Measurements from ENCODE around the gene SMIM20.
A peak's percentile ranks its signal among the peaks of the same experiment; 100 is the strongest.

The SMIM20 gene

DNA sequence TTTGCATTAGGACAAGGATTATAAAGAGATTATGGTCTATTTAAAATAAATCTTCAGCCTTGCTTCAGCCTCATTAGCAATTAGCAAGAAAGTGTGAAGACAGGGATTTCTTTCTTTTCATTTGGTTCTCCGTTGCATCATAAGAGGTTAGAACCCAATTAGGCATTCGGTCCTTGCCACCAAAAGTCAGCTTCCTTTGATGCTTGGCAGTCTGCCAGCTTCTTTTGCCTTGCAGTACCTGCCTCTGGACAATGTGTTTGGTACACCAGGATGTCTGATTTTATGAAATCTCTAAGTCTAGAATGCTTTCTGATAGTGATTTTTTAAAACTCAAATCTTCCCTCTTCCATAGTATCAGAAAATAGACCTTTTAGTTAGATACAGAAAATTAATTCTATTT, 12.4 kb downstream of the SMIM20 start:
- DNase-seq (ENCODE audit: low spot score) = no peak

DNA sequence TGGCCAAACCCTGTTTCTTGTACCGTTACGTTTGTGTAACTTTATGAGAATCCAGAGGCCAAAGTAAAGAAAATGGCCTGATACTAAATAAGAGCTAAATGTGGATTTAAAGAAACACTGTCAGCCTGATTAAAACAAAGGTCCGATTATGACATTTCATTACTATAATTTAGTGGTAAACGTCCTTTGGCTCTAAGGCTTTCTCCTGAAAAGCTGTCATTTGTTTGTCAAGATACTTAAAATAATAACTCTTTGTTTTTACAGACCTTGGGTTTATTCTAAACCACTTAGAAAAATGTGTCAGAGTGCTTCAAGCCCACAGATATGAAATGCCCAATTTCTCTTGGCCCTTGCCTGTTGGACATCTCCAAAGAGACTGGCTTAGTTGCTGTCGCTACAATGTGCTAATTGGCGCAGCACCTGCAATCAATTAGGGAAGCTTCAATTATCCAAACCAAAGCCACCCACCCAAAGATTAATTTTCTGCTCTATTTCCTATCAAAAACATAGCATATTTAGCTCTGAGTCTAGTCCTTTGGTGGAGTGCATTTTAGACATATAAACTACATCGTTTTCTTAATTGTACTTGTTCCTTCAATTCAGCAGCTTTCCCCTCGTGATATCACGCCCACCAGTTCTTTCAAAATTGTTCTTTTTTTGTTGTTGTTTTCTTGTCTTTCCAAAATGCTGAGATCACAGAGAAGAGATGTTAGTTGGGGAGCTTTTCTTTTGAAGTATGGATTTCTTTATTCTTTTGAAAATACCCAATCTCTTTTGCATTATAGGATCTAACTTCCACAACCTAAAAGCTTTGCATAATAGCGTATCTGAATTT, 13.6 kb downstream of the SMIM20 start:
- no peak for DNase-seq (ENCODE audit: low spot score)

DNA sequence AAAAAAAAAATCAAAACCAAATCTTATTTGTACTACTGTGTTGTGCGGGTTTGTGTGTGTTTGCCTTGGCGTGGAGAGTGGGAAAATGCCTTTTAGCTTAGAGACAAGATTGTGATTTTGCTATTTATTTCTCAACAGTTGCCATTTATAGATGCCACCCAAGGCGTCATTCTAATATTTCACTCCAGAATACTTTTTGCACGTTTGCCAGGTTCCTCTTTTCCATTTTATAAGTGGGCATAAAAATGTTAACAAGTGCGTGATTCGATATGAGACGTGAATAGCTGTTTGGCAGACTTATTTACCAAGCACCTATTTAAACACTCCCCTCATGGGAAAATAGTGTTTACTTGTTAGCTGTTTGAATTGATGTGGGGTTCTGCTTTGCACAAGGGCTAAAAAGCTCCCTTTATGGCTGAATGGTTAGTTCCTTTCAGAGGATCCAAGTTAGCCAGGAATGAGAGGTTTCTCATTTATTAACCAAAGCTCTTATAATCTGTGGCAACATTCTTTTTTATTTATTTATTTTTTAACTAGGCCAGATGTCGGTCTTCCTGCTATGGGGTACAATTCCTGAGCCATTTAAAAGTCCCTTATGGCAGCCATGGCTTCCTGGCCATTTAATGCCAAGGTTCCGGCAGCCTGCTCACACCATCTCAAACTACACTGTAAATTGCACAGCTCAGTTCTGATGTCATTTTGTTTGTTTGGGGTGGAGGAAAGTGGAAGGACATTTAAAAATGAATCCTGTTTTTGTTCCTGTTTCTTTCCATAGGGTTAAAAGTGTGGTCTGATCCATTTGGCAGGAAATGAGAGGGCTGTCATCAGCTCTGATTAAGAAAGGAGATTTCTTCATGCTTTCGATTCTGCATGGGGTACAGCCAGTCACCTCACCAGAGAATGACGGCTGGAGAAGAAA, 14.6 kb downstream of the SMIM20 start:
- no peak for DNase-seq (ENCODE audit: low spot score)

DNA sequence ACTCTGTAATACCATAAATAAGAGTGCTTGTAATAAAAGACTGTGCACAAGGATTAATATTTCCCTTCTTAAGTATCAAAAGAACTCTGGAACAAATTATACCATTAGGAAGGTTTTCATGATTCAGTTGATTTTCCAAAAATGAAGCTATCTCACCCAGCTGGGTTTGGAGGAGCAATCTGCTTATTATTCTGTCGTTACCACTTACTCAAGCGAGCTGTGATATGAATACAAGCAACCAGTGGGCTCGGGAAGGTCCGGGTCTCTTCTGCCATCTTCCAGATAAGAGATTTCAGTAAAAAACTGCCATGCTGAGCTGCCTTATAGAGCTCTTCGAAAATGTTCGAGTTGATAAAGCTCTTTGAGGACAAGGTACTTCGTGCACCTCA, 15.3 kb downstream of the SMIM20 start:
- no peak for DNase-seq (ENCODE audit: low spot score)

DNA sequence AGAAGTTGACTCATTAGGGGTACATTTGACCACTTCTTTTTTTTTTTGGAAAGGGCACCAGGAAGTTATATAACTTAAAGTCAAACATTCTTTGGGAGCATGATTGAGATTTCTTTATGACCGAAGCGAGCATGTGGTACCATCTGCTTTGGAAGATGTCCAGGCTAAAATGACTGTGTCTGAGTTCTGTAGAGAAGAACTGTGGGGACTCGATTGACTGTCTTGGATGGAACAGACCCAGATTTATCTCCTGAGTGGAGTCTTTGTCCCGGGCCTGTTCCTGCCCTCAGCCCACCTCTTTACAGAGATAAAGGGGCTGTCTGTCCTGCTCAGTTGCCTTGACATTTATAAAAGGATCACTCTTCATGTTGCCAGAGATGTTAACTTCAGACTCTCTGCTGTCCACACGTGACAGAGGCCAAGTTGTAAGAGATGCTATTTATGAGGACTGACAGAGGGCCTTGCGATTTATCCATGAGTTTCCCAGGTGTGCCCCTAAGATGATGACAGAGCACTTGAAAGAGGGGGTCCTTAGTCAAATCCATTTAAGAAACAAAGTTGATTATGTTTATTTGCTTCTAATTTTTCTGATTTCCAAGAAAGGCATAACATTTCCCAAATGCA, 16.8 kb downstream of the SMIM20 start:
- DNase-seq (ENCODE audit: low spot score) = no peak

DNA sequence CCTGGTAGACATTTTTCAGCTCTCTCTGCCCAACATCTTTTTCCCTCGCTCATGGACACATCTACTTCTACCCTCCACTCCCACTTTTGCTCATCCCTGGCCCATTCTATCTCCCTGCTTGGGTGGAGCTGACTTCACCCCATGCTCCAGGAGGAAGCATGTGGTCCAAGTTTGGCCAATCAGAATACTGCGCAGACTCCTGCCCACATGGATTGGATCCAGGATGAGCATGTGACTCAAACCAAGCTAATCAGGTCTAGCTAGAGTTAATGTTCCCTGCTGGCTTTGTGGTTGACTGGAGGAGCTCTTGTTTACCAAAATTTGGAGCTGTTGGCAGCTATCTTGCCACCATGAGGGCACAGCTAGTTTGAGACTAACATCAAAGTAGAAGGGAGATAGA, 22.7 kb downstream of the SMIM20 start:
- no peak for DNase-seq (ENCODE audit: low spot score)

DNA sequence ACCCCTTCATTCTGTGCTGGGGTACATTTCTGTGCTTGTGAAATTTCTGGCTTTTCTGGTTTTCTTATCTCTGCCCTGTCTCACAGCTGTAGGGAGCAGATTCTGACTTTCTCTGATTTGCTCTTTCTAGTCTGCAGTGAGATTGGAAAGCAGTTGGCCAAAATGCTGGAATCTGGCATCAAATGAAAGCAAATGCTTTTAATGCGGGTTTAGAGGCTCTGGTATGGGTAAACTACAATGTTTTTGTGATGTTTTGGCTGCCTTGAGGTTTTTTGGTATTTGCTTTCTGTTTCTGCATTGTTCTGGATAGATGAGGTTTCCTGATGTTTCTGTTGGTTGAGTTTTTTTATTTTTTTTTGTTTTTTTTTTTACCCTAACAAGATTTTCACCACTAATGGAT, 23.8 kb downstream of the SMIM20 start:
- no peak for DNase-seq (ENCODE audit: low spot score)

DNA sequence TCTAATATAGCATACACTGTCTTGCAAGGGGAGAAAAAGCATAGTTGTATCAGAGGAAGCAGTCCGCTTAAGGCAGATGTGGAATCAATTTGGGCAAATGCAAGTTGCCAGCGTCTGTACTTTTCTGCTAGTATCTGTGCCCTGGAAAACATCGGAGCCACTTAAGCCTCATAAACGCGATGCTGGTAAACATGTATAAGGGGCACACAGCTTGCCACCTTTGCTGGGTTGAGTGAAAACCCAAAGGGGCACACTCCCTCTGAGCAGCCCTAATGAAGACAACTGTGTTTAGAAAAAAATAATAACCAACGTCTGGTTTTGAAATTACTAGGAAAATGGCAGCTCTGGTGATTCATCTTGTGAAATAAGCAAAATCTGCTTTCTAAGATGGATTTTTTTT, 24.3 kb downstream of the SMIM20 start:
- DNase-seq (ENCODE audit: low spot score) = no peak

DNA sequence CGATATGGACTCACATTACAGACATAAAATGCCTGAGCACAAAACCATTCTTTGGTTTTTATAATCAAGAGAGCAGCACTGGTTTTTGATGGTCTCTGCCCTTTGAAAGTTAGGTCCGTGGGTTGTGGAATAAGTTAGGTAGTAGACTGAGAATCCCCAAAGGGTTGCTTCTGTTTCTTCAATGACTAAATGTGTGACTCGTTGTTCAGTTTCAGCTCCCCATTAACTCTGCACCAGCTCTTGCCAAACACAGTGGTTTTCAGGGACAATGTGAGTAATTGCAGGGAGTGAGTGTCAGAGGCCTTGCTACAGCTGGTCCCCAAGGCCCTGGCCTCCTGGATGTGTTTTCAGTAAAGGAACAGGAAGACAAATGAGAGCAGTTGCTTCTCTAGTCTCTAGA, 24.8 kb downstream of the SMIM20 start:
- no peak for DNase-seq (ENCODE audit: low spot score)

DNA sequence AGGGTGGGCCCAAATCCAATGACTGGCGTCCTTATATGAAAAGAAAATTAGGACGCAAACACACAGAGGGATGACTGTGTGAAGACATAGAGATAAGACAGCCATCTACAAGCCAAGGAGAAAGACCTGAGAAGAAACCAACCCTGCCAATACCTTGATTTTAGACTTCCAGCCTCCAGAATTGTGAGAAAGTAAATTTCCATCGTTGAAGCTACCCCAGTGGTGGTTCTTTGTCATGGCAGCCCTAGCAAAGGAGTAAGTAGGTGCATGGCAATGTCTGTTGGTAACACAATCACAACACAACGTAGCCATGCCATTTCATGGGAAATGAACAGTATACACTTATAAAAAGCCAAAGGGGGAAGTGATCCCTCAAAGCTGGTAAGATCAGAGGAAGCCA, 25.3 kb downstream of the SMIM20 start:
- no peak for DNase-seq (ENCODE audit: low spot score)

DNA sequence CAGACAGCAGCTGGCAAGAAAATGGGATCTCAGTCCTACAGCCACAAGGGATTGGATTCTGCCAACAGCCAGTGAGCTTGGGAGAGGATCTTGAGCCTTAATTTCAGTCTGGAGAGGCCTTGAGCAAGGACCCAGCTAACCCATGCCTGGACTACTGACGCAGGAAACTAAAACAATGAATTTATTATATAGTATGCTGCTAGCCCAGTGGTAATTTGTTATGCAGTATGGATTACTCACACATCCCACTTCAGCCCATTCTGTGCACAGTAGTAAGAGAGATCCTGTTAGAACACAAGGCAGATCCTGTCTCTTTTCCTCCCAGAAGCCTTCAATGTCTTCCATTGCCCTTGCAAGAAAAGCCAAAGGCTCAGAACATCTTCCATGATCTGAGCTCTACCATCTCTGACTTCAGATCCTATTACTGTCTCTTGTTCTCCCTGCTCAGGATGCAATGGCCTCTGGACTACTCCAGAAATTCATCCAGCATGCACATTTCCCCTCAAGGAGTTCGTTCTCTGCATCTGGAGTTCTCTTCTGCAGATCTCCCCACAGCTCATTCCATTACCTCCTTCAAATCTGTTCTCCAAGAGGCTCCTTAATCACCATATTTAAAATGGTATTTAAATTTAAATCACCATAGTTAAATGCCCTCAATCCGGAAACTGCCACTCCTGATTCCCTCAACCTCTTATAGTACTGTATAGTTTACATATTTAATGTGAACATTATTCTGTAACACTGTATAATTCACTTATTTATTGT, 27.6 kb downstream of the SMIM20 start:
- no peak for DNase-seq (ENCODE audit: low spot score)

DNA sequence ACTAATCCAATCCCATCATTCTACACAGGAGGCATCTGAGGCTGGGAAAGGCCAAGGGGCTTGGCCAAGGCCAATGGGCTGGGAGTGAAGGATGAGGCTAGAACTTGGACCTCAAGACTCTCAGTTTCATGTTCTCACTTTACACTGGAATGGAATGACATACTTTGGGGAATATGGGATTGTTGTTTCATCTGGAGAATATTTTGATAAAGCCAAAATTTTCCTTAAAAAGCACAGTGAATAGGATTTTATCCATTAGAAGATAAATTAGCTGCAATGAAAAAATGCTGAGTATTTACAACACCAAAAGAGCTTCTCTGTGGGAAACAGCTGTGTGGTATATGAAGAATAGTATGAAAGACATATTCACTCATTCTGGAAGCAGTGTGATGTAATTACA, 29.3 kb downstream of the SMIM20 start:
- DNase-seq (ENCODE audit: low spot score) = no peak

DNA sequence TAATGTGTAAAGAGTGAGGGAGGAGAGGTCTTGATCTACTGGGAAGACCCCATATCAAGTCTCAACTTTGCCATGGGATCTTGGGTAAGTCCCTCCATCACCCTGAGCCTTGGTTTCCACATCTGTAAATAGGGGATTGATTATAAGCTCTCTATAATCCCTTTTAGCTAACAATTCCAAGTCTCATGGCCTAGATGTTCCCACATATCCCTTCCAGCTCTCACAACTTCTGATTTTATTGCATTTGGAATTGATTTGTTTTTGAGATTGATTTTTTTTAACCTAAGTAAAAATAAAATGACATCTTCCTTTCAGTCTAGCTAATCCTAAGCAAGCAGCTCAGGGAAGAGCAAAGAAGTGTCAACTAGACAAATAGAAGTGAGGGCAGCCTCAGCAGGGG, 29.8 kb downstream of the SMIM20 start:
- DNase-seq (ENCODE audit: low spot score) = no peak

DNA sequence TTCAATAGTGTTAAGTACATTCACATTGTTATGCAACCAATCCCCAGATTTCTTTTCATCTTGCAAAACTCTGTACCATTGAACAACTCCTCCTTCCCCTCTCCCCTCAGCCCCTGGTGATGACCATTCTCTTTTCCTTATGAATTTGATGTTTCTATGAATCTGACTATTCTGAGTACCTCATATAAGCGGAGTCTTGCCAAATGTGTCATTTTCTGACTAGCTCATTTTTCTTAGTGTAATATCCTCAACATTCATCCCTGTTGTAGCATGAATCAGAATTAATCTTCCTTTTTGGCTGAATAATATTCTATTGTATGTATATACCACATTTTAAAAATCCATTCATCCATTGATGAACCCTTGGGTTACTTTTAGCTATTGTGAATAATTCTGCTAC, 34.0 kb downstream of the SMIM20 start:
- no peak for DNase-seq (ENCODE audit: low spot score)

DNA sequence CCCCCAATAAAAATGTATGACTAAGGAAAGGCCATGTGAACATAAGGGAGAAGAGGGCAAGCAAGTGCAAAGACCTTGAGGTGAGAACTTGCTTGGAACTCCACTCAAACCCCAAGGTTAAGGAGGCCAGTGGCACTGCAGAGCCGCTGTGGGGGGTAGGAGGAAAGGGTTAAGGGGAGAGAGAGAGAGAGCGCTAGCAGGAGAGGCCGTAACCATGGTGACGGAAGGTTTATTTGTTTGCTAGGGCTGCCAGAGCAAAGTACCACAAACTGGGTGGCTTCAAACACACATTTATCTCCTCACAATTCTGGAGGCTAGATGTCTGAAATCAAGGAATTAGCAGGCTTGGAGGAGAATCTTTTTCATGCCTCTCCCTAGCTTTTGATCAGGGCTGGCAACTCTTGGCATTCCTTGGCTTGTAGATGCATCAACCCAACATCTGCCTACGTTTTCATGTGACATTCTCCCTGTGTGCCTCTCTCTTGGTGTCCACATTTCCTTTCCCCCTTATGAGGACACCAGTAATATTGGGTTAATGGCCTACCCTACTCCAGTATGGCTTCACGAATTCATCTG, 35.2 kb downstream of the SMIM20 start:
- DNase-seq (ENCODE audit: low spot score) = no peak

DNA sequence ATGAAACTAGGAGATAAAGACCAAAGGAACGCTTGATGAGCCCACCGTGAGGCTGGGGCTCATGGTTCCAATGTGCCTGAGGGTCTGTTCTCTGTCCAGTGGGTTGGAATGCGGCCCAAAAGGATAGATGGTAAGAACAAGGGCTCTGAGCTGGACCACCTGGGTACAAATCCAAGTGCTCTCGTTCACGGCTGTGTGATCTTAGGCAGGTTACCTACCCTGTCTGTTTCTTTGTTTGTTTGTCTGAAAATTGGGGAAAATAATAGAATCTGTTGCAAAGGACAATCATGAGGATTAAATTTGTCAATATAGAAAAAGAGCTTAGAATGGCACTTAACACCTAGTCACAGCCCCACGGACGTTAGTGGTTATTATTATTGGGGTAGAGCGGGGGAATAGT, 36.0 kb downstream of the SMIM20 start:
- no peak for DNase-seq (ENCODE audit: low spot score)

DNA sequence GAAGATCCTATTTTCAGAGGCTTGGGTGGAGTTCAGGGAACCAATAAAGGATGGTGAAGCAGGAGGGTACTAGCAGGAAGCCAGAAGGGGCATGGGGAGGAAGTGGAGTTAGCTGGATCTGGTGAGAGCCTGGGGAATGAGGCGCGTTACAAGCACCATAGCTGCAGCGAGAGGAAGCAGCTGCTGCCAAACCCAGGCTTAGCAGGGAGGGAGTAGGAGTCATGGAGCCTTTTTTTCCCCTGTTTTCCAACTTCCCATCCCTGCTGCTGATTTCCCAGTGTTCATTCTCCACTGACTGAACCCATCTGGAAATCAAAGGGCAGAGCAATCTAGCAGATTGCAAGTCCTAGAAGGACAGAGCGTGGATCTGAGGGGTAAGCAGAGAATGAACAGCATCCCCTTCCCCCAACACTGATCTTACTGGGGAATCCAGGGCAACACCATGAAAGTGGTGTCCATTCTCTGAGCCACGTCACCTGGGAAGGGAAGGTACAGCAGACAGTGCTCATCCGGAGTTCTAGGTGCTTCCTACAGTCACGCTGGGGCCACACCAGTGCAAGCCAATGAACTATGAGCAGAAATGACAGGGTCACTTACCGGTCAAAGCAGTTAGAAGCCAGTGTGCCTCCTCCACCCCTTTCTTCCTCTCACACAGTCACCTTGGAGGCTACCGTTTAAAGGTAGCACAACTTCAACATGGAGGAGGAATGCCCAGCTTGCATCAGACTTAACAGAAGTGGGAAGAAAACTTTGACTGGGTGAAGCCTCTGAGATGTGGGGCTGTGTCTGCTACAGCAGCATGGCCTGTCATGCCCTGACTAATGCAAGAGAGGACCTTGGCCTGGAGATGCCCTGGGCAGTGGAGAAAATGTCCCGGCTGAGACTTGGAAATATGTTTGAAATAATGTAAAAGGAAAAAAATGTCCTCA, 36.7 kb downstream of the SMIM20 start:
- DNase-seq (ENCODE audit: low spot score) = no peak

DNA sequence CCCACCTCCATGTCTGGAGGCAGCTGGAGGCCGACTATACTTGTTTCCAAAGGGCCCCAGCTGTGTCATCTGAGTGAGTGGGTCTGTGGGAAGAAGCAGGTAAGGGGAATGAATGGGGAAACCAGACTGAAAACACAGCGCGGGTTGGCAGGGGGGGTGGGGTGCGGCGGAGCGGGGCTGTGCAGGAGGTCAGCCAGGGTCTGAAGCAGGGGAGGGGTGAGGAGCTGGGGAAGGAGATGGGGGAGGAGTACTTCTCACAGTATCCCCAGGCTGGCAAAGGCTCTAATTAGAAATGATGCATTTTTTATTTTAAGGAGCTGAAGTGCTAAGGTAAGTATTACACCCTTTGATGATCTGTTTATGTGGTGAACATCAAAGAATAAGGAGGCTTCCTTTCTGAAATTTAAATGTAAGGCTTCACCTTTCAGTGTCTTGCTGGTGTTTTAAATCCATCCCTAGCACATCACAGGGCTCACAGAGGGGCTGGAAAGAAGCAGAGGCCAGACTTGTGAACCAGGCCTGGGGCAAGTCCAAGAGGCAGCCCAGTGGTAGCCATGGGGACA, 37.5 kb downstream of the SMIM20 start:
- DNase-seq (ENCODE audit: low spot score) = no peak

DNA sequence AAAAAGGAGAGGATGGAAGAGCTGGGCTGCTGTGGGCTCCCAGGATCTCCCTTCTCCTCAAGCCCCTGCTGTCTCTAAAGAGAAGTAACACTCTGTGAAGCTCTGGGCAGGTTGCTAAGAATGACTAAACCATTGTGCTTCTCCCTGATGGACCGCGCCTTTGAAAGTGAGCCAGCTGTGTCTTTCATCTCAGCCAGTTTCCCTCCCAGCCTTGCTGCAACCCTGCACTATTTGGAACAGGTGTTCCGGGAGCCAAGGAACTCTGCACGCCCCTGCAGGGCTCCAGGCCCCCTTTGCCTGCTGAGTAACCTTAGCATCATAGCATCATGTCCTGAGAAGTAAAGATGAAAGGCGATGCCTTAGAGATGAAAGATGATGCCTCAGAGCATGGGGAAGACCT, 39.7 kb downstream of the SMIM20 start:
- peak; percentile 31 for DNase-seq (ENCODE audit: low spot score)

DNA sequence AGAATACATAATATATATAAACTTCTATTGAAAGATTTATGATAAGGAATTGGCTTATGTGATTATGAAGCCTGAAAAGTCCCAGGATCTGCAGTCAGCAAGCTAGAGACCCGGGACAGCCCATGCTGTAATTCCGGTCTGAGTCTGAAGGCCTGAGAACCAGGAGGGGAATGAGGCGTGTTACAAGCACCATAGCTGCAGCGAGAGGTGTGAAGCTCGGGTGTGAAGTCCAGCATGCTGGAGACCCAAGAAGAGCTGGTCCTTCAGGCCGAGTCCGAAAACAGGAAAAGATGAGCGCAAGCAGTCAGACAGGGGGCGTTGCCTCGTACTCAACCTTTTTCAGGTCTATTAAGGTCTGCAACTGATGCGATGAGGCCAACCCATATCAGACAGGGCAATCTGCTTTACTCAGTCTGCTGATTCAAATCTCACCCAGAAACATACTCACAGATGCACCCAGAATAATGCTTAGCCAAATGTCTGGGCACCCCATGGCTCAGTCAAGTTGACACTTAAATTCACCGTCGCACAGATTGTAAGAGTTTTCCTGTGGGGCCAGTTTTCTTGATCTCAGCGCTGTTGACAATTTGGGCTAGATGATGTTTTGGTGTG, 40.4 kb downstream of the SMIM20 start:
- DNase-seq (ENCODE audit: low spot score) = no peak
